ENCODE measurements around the gene PTK6. TPM values are rescaled to one million over a fixed set of nuclear protein-coding genes. Genes with fewer than 3 reads are reported as not detected.

Gene PTK6
- total and polyA plus RNA-seq, 3 donors from 2014 or later: 0.26 to 0.37 TPM; not detected in 1

DNA sequence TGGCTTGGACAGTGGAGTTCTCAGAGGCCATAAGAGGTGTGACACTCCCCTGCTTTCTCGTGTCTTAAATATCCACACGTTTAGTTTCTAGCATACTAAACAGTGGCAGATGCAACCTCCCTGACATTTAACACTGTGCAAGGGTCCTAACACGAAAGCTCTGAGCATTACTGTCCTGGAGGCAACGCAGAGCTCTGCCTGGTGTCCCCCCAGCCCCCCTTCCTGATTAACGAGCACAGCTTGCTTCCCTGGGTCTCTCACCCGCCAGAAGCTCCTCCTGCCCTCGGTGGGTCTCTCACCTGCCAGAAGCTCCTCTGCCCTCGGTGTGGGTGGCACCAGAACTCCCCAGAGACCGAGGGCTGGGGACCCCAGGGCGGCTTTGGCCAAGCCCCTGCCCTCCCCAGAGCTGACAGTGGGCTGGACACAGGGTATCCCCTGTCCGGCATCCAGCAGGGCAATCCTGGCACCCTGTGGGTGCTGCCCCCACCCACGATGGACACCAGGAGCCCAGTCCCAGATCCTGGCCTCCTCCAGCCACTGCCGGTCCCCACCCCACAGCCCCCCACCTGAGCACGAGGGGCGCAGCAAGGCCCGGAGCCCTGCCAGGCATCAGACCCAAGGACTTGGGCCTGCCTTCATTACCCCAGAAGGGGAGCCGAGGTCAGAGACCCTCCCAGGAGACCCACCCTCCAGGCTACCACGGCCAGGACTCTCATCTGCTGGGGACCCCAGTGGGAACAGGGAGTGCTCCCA is 52.3 kb downstream of the PTK6 start:
- Histone ChIP-seq H3K36me3 (ENCODE audit: low read depth, missing control alignments) (no peaks in the 10 kb centered on the region), H3K9me3 (no peaks in the 10 kb centered on the region), H3K4me1 (no peaks in the 10 kb centered on the region), H3K27me3 (no peaks in the 10 kb centered on the region), H3K27ac (no peak overlapping the region), H3K4me3 (no peak overlapping the region)
- intact Hi-C loops (cut with DNase I; ENCODE audit: low total_unique reads): no loop called here
- WGBS, 2 donors: 33 to 57% methylated on average over 5 to 17 of the region's 18 CpGs
- DNase-seq: no peak
- TF ChIP-seq, protein P1, sequence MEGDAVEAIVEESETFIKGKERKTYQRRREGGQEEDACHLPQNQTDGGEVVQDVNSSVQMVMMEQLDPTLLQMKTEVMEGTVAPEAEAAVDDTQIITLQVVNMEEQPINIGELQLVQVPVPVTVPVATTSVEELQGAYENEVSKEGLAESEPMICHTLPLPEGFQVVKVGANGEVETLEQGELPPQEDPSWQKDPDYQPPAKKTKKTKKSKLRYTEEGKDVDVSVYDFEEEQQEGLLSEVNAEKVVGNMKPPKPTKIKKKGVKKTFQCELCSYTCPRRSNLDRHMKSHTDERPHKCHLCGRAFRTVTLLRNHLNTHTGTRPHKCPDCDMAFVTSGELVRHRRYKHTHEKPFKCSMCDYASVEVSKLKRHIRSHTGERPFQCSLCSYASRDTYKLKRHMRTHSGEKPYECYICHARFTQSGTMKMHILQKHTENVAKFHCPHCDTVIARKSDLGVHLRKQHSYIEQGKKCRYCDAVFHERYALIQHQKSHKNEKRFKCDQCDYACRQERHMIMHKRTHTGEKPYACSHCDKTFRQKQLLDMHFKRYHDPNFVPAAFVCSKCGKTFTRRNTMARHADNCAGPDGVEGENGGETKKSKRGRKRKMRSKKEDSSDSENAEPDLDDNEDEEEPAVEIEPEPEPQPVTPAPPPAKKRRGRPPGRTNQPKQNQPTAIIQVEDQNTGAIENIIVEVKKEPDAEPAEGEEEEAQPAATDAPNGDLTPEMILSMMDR (IDR thresholded peaks at IDR 0.05): no peak
- no peak for TF ChIP-seq POLR2A (IDR thresholded peaks at IDR 0.05)

DNA sequence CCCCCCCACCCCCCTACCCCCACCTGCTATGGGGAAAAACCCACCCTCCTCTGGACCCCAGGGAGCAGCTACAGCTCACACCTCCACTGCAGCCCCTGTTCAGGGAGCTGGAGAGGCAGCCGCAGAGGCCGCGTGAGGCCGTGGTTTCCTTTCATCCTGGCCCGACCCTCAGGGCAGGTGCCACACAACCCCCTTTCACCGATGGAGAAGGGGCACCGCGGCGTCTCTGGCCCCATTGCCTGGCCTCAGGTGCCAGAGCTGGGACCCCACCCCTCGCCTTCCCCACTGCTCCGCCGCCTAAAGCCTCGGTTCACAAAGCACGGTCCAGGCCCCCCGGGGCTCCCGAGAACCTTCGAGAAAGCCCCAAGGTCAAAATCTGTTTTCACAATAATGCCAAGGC is 52.9 kb downstream of the PTK6 start:
- no peak overlapping the region for H3K4me3 ChIP-seq
- intact Hi-C loops (cut with DNase I; ENCODE audit: low total_unique reads): no loop called here

DNA sequence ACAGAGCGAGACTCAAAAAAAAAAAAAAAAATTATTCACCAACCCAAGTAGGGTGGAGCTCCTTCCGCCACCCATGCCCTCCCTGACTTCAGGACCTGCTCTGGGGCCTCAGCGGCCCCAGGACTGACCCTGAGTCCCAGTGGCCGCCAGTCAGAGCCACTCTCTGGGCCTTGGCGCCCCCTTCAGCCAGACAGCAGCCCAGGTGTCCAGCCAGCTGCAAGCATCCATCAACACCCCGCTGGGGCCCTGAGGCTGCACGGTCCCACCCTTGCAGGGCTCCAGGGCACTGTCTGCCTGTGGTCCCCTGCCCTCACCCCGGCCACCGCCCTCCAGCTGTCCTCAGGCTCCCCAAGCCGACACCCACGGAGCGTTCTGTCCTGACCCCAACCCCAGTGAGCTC is 53.3 kb downstream of the PTK6 start:
- Histone ChIP-seq H3K9me3 (no peaks in the 10 kb centered on the region), H3K4me3 (no peak overlapping the region), H3K27me3 (no peaks in the 10 kb centered on the region), H3K36me3 (ENCODE audit: low read depth, missing control alignments) (no peaks in the 10 kb centered on the region), H3K27ac (no peak overlapping the region), H3K4me1 (no peaks in the 10 kb centered on the region)
- no peak for TF ChIP-seq POLR2A (IDR thresholded peaks at IDR 0.05)
- TF ChIP-seq, protein P1 (IDR thresholded peaks at IDR 0.05): no peak
- intact Hi-C loops (cut with DNase I; ENCODE audit: low total_unique reads): no loop called here
- DNase-seq: no peak
- WGBS, 2 donors: 69 to 78% methylated on average over 7 to 12 of the region's 12 CpGs

More for the DNA sequence above, 52.9 kb downstream of the PTK6 start:
- H3K4me1 ChIP-seq: no peaks in the 10 kb centered on the region
- no peak overlapping the region for H3K27ac ChIP-seq
- WGBS, 2 donors: 30 to 45% methylated on average over 2 to 17 of the region's 17 CpGs
- no peaks in the 10 kb centered on the region for H3K36me3 ChIP-seq (ENCODE audit: low read depth, missing control alignments)
- DNase-seq: no peak
- H3K27me3 ChIP-seq: no peaks in the 10 kb centered on the region
- H3K9me3 ChIP-seq: no peaks in the 10 kb centered on the region
- TF ChIP-seq POLR2A (IDR thresholded peaks at IDR 0.05): no peak
- TF ChIP-seq, protein P1 (IDR thresholded peaks at IDR 0.05): no peak

DNA sequence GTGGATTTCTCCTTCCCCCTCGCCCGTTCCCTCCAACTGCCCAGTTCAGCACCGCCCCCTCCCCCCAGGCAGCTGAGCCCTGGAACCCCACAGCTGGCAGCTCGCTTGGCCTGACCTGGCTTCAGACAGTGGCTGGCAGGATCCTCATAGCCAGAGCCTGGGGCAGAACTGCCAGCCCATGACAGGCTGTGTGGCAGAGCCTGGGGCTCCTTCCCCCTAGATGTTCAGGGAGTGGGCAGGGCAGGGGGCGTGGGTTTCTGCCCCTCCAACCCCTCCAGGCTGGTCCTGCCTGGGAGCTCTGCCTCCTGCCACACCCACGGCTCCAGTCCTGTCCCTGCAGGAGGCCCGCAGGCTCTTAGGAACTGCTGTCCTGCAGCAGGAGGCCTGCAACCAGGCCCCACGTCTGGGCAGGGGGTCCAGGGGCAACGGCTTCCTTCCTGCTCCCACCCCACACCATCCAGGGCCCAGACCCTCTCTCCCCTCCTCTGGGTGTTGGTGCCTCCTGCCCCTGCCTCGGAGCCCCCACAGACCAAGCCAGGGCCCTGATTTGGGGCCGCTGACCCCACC is 55.1 kb downstream of the PTK6 start:
- TF ChIP-seq POLR2A (IDR thresholded peaks at IDR 0.05): no peak
- TF ChIP-seq, protein P1 (IDR thresholded peaks at IDR 0.05): no peak
- no peak overlapping the region for H3K27ac ChIP-seq
- 51 to 71% methylated on average over 6 to 11 of the region's 11 CpGs for WGBS, 2 donors
- no peaks in the 10 kb centered on the region for H3K27me3 ChIP-seq
- intact Hi-C loops (cut with DNase I; ENCODE audit: low total_unique reads): no loop called here
- H3K4me3 ChIP-seq: no peak overlapping the region
- no peaks in the 10 kb centered on the region for H3K36me3 ChIP-seq (ENCODE audit: low read depth, missing control alignments)
- no peak for DNase-seq
- H3K4me1 ChIP-seq: no peaks in the 10 kb centered on the region
- H3K9me3 ChIP-seq: no peaks in the 10 kb centered on the region

All from testis (tissue), 3 donors.